SKM-1 (cell line): Measurements from ENCODE around the gene PABPC5.

Experiments
- DNase-seq: peaks from one replicate; lab custom pipeline; 2025; ENCODE audit not compliant: unreplicated experiment; lab: John Stamatoyannopoulos, UW

The PABPC5 gene

DNA sequence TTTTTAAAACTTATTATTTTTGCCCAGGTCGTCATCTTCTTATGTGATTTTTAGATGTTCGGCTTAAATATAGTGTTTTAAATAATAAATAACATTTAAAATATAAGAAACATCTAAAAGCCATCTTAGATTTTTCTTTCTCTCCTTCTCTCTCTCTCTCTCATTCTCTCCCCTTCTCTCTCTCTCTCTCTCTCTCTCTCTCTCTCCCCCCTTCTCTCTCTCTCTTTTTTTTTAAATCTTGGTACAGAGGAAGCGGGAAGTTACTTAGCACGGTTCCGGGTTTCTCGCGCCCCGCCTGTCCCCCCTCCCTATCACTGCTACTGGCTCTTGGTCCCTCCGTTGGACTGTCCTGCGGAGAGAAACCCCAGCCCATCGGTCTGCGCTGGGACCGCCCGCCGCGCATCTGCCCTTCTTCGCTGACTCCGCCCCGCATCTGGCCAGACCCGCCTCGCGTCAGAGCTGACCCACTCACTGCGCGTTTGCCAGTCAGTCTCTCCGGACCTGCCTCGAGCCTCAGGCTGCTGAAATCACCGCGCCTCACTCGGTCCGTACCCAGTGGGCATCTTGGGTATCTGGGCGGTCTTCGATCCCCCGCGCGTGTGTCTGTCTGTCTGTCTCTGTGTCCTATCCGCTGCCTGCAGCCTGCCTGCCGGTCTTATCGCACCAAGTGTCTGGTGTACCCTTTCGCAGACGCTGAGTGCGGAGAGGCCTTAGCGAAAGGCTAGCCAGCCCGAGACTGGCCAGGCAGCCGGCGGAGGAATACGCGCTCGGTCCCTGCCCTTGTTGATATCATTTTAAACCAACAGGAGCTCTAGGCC is at the start of gene PABPC5:
PABPC5 (plus strand) TSS at position 489 of the 818 bp plus-strand sequence. CDS start 739 bp downstream, outside the sequence.
- DNase-seq: no peak

DNA sequence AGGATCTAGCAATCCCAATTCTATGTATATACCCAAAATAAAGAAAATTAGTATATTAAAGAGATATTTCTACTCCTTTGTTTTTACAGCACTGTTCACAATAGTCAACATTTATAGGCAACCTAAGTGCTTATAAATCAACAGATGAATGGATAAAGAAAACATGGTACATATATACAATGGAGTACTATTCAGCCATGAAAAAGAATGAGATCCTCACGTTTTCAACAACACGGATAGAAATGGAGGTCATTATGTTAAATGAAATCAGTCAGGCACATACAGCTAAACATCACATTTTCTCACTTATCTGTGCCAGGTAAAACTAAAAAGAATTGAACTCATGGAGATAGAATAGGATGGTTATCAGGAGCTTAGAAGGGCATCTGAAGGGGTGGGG is 45.6 kb upstream of the PABPC5 start:
- DNase-seq: no peak

DNA sequence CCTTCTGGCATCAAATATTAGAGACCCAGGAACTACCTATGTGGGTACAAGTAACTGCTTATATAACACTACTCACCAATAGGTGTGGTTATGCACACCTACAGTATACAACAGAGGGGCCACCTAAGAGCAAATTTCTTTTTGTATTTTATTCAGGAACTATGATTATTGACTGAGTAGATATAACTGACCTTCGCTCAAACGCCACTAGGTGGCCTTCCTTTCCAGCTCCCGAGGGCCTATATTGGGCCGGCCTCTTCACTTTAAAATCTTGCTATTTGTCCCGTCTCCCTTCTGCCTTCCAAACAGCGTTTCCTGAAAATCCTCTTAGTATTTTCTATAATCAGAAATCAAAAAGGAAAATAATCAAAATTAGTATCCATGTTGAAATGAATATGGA is 19.9 kb upstream of the PABPC5 start:
- no peak for DNase-seq

DNA sequence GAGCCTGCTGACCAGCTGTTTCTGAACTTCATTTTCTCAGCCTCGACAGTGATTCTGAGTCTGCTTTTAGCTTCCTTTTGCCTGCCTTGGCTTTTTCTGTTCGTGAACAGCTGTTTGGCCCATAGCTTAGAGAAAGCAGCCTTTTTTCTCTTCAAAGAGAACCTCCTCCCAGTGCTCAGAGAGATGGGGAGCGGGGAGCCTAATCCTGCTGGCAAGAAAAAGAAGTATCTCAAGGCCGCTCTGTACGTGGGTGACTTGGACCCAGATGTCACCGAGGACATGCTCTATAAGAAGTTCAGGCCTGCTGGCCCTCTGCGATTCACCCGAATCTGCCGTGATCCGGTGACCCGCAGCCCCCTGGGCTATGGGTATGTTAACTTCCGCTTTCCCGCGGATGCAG is 756 bp downstream of the PABPC5 start:
- DNase-seq: no peak
